Vein endothelial cell (primary cell): ENCODE measurements around the gene TBX22. TPM values are rescaled to one million over a fixed set of nuclear protein-coding genes. Genes with fewer than 3 reads are reported as not detected.

Experiments
- total RNA-seq: library from RNA; depleted of rRNA; stranded (reverse); fragments of >200 nt; gene quantifications from 2 replicates; pipeline ENCODE4 v1.2.3, GENCODE V29; 2012

The TBX22 gene
- total RNA-seq = not detected in 2 replicates

DNA sequence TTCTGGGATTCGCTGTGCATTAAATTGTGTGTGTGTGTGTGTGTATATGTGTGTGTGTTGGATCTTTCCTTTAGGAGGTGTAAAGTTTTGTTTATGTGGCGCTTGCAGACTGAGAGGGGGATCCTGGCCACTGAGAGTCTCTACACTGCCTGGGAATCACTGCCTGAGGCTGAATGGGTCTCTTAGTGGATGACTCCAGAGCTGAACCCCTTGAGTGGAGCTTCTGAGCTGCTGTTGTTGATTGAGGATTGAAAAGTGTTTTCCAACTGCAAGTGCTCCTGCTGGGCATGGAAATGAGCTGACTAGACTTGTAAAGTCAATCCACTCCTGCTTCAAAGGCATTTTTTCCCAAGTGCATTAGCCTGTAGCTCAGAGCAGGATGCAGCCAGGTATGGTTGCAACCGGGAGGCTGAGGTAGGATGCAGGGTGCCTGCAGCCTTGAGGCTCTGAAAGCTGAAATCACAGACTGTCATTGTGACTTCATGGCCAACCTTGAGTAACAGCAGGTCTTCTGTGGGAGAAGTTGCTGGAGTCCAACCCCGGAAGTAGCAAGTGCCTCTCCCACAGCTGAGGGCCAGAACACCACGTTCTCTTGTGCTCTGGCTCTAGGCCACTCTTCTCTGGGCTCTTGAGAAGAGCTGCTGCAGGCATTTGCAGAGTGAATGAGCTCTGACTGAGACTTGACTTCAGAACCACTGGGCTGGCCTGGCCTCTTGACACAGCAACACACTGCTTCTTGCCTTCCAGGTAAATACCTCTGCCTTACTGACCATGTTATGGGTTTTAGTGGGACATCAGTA is at the start of gene TBX22:
Gene TBX22, plus strand, starts transcription at position 613 of the 800 bp plus-strand sequence. CDS start 7,517 bp downstream, outside the sequence.

